GM20431 (cell line): ENCODE results near the gene CLCN7.
"Not testable (repeated sequence)": the region's sequence is repeated elsewhere in the genome, so short reads cannot be mapped to it uniquely, and the experiment has no call there.

Experiments used
- in situ Hi-C: fragments of 300-500 bp; cut with MseI, MboI; formaldehyde crosslinking; loops from one replicate; pipeline ENCODE4 v1.15.0; 2020; ENCODE audit warnings: low sequenced_read_pairs; ENCODE audit not compliant: unreplicated experiment

The CLCN7 gene

DNA sequence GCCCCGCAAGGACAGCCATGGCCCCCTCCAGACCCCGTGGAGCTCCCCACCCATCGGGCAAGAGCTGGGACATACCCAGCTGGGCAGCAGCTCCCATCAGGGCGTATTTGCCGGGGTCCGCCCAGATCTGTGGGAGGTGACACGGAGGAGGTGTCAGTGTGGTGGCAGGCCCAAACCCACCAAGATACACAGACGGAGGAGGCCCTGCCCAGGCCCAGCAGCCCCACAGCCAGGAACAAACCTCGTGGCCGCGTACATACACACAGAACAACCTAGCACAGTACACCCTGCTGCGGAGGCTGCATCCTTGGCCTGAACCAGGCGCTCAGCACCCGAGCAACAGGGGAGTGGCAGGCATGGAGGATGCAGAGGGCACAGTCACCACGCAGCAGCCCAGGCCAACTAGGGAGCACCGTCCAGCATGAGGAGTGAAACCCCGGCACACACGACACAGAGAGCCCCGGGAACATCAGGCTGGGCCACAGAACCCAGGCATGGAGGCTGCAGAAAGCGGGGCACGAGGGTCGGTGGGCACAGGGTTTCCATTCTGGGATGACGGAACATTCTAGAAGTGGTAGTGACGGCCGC is 25.5 kb downstream of the CLCN7 start:
- in situ Hi-C loops = no loop called here

- in situ Hi-C loops = no loop called here
These were observed 26.2 kb downstream of the CLCN7 start for GRCh38 chr16:1448536-1449116.

GRCh38 chr16:1447965-1448364 is 26.9 kb downstream of the CLCN7 start:
- in situ Hi-C loops = no loop called here

DNA sequence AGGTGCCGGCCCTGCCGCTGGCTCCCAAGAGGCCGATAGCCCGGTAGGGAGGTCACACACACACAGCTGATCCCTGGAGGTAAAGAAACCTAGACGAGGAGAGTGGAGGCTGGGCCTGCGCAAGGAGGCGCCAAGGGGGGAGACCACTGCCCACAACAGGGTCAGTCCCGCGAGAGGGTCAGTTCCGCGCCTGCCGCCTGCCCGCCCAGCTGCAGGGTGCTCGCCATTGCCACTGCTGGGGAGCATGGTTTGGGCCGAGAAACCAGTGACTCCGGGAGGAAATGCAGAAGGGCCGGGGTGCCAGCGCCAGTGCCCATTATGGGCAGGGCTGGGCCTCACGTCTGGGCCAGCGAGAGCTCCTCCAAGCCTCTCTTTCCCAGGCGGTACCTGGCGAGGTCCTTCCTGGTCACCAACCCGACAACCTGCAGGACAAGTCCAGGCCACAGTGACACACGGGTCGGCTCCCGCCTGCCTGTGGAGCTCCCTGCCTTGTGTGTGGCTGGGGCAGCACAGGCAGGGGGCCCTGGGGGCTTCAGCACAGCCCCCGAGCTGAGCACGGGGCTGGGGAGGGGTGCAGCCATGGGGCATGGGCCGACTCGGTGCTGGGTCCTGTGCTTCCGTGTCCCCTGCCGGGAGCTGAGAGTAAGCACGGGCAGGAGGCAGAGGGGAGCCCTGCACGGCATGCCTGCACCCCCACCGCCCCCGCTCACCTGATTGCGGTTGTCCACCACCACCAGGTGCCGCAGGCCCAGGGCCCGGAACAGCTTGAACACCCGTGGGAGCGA is 28.3 kb downstream of the CLCN7 start:
- in situ Hi-C loops = no loop called here

- in situ Hi-C loops = no loop called here
These were observed 29.2 kb downstream of the CLCN7 start for GRCh38 chr16:1445518-1446203.

GRCh38 chr16:1444730-1445517 is 29.9 kb downstream of the CLCN7 start:
- in situ Hi-C loops = no loop called here

DNA sequence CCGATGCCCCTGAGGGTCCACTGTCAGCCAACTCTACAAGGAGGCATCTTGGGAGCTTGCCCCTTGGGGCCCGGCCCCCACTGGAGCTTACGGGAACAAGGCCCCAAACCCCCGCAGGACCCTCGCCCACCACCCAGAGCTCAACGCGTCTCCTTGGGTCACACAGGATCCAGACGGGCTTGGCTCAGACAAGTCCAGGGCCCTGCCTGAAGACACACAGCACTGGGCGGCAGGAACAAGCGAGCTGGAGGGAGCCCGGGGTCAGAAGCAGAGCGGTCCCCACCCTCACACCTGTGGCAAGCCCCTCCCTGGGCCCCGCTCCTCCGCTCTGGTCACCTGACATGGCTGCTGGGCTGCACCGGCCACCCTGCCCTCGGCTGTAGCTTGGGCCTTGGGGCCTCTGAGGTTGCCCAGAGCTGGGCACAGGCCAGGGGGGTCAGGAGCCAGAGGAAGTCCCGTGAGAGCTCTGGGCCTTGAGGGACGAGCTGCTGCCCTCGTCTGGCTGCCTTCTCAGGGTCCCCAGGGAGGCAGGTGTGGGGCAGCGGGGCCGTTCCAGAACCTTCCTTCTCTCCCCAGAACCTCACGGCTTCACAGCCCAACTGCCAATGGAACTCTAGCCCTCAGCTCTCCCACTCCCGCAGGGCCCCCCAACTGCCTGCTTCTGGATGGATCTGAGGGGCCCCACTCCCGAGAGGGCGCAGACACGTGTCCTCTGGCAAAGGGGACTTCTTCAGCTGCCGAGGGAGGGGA is 30.7 kb downstream of the CLCN7 start, which contains the start of gene CCDC154:
TSS of gene CCDC154 (minus strand) at position 577 of the 750 bp plus-strand sequence. CDS start at position 343, 234 bp downstream.
- in situ Hi-C loops = no loop called here

DNA sequence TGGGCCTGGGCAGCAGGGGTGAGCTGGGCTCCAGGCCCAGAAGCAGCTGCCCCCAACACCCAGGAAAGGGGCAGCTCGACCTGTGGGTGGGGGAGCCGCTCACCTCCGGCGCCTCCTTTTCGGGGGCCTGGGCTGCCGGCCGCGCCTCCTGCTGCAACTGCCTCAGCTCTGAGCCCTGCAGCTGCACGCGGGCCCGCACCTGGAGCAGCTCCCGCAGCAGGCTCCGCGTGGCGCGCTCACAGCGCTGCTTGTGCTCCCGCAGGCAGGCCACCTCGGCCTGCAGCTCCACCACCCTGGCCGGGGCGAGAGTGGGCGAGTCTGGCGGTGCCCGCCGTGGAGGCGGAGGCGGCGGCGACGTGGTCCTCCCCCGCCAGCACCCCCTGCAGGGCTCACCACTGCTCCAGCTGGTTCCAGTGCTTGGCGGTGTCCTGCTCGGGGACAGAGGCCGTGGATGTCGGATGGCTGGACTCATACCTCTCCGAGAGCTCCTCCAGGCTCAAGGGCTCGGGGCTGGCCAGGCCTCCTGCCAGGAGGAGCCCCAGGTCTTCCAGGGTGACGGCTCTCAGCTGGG is 31.3 kb downstream of the CLCN7 start:
- in situ Hi-C loops = no loop called here

- in situ Hi-C loops = no loop called here
These were observed 32.1 kb downstream of the CLCN7 start for GRCh38 chr16:1442697-1443096.

GRCh38 chr16:1441391-1441829 is 33.4 kb downstream of the CLCN7 start:
- in situ Hi-C loops = no loop called here

DNA sequence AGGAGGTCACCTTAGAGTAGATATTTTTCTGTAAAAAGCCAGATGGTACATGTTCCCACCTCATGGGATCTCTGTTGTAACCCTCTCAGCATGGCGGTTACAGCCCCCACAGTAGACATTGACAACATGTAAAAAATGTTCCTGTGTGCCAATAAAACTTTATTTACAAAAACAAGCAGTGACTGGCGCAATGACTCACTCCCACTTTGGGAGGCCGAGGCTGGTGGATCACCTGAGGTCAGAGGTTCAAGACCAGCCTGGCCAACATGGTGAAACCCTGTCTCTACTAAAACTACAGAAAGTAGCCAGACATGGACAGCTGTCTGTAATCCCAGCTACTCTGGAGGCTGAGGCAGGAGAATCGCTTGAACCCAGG is 35.1 kb downstream of the CLCN7 start:
- in situ Hi-C loops = not testable (repeated sequence)

- in situ Hi-C loops = no loop called here
These were observed 35.6 kb downstream of the CLCN7 start for GRCh38 chr16:1439058-1439698.

GRCh38 chr16:1438229-1439057 is 36.4 kb downstream of the CLCN7 start:
- in situ Hi-C loops = no loop called here

GRCh38 chr16:1437606-1438005 is 37.2 kb downstream of the CLCN7 start:
- in situ Hi-C loops = no loop called here

DNA sequence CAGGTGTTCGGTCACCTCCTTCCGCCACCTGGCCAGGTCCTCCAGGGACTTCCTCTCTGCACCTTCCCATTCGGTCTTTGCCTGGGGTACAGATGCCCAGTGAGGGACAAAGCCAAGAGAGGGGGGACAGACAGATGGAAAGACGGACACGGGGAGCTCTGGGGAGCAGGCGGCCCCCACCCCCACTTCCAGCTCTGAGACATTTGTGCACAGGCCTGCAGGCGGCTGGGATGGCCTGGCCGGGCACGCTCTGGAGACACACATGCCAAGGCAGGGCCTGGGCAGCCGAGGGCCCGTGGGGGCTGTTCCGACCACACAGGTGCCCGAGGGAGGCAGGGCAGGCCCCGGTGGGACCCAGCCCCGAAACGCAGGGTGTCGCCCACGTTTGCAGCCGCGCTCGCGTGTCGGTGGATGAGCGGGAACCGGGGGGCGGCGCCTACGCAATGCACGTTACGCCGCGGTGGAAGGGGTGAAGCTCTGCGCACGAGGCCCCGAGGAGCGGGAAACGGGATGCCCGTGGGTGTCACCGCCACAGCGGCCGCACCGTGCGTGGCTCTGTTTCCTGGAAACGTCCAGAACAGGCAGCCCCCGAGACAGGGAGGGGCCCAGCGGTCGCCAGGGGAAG is 38.0 kb downstream of the CLCN7 start:
- in situ Hi-C loops = no loop called here

- in situ Hi-C loops = no loop called here
These were observed 38.7 kb downstream of the CLCN7 start for GRCh38 chr16:1435921-1436697.
